Stimulated activated CD8-positive, alpha-beta memory T cell treated with anti-CD3 and anti-CD28 coated beads, Interleukin-2, amount 100 ng/mL, for 48 hours (primary cell): Measurements from ENCODE around the gene ADGRA3.

Experiments used
- DNase-seq, 2 donors: peaks; one replicate each; pipeline ENCODE4 v3.0.0-alpha.2; 2020; ENCODE audit warnings: low read depth in 2 of 2

Gene ADGRA3

GRCh38 chr4:22515888-22516541 lies at the start of gene ADGRA3:
ADGRA3 (minus strand) TSS chr4:22516066; CDS start chr4:22515784, 282 bp downstream.
- peak; percentile 9 to 36 for DNase-seq

GRCh38 chr4:22556495-22556894 lies 40.6 kb upstream of the ADGRA3 start:
- DNase-seq: no peak

GRCh38 chr4:22554670-22555069 lies 38.8 kb upstream of the ADGRA3 start:
- DNase-seq: no peak

- no peak for DNase-seq
Measured at GRCh38 chr4:22553560-22553959, 37.7 kb upstream of the ADGRA3 start.

GRCh38 chr4:22552812-22553211 lies 36.9 kb upstream of the ADGRA3 start:
- DNase-seq: no peak

GRCh38 chr4:22551550-22551949 lies 35.7 kb upstream of the ADGRA3 start:
- no peak for DNase-seq

- no peak for DNase-seq
Measured at GRCh38 chr4:22546299-22546698, 30.4 kb upstream of the ADGRA3 start.

- DNase-seq: no peak
Measured at GRCh38 chr4:22539251-22539650, 23.4 kb upstream of the ADGRA3 start.

GRCh38 chr4:22537864-22538263 lies 22.0 kb upstream of the ADGRA3 start:
- DNase-seq: no peak

GRCh38 chr4:22534374-22534773 lies 18.5 kb upstream of the ADGRA3 start:
- no peak for DNase-seq

- no peak for DNase-seq
Measured at GRCh38 chr4:22532896-22533295, 17.0 kb upstream of the ADGRA3 start.

GRCh38 chr4:22532117-22532516 lies 16.3 kb upstream of the ADGRA3 start:
- no peak for DNase-seq

- DNase-seq: no peak
Measured at GRCh38 chr4:22531311-22532019, 15.6 kb upstream of the ADGRA3 start.

GRCh38 chr4:22524895-22525294 lies 9.0 kb upstream of the ADGRA3 start:
- DNase-seq: no peak

- DNase-seq: no peak
Measured at GRCh38 chr4:22522706-22523501, 7.0 kb upstream of the ADGRA3 start.

- DNase-seq: no peak
Measured at GRCh38 chr4:22522206-22522605, 6.3 kb upstream of the ADGRA3 start.

GRCh38 chr4:22521240-22521639 lies 5.4 kb upstream of the ADGRA3 start:
- no peak for DNase-seq

GRCh38 chr4:22515145-22515887 lies 550 bp downstream of the ADGRA3 start:
- DNase-seq: peak; percentile 2 to 23

GRCh38 chr4:22514481-22514880 lies 1.4 kb downstream of the ADGRA3 start:
- DNase-seq: no peak

- no peak for DNase-seq
Measured at GRCh38 chr4:22514001-22514400, 1.9 kb downstream of the ADGRA3 start.

- DNase-seq: no peak
Measured at GRCh38 chr4:22512306-22512705, 3.6 kb downstream of the ADGRA3 start.

- DNase-seq: no peak
Measured at GRCh38 chr4:22510750-22511149, 5.1 kb downstream of the ADGRA3 start.
